ENCODE data around the gene ENO2. TPM values are rescaled to one million over a fixed set of nuclear protein-coding genes. Genes with fewer than 3 reads are reported as not detected.
"Not testable (repeated sequence)": the region's sequence is repeated elsewhere in the genome, so short reads cannot be mapped to it uniquely, and the experiment has no call there.

The ENO2 gene
- total RNA-seq, 2 experiments from 2014 or later = 156 to 160 TPM

GRCh38 chr12:6904280-6905276, 9.8 kb upstream of the ENO2 start, which contains the start of gene LRRC23:
Gene LRRC23, plus strand, starts transcription at chr12:6904822. Its CDS starts 812 bp downstream, at chr12:6905634.
- H3K27me3 Mint-ChIP-seq = no peaks in the 10 kb centered on the region
- ChIA-PET POLR2A (no interaction called here), CTCF (interaction anchor here (1.1 to 5.6 kb wide), 5 partner anchors 13 to 35 kb away, joined by 5 to 31 read pairs (median 11); partner anchors contain the start of gene SPSB2)
- no peak within 1 kb of the TSS for H3K4me3 Mint-ChIP-seq
- no peaks in the 10 kb centered on the region for H3K36me3 Mint-ChIP-seq (ENCODE audit: low read depth)
- H3K27ac Mint-ChIP-seq = no peak within 1 kb of the TSS
- no peaks in the 10 kb centered on the region for H3K9me3 Mint-ChIP-seq
- peak; percentile 99 for DNase-seq
- H3K4me1 Mint-ChIP-seq = peaks cover 11% of the 10 kb centered on the region

- no peaks in the 10 kb centered on the region for H3K36me3 Mint-ChIP-seq (ENCODE audit: low read depth)
- POLR2A ChIA-PET = no interaction called here
Observed at GRCh38 chr12:6905414-6906040, 8.9 kb upstream of the ENO2 start.

GRCh38 chr12:6908141-6908540, 6.2 kb upstream of the ENO2 start:
- not testable (repeated sequence) for DNase-seq; H3K27me3 Mint-ChIP-seq; H3K36me3 Mint-ChIP-seq (ENCODE audit: low read depth); H3K27ac Mint-ChIP-seq; H3K9me3 Mint-ChIP-seq; H3K4me3 Mint-ChIP-seq; H3K4me1 Mint-ChIP-seq
- POLR2A ChIA-PET = interaction anchor here (1.1 kb wide), 2 partner anchors 9 to 16 kb away, joined by 3 to 4 read pairs; no protein-coding TSS in a partner anchor
- CTCF ChIA-PET = interaction anchor here (0.6 to 5.6 kb wide), 10 partner anchors 8 to 205 kb away, joined by 3 to 31 read pairs (median 6); partner anchors contain the start of genes PTMS and SPSB2

More at GRCh38 chr12:6905414-6906040, 8.9 kb upstream of the ENO2 start:
- Mint-ChIP-seq H3K9me3 (no peaks in the 10 kb centered on the region), H3K4me1 (peaks cover 4% of the 10 kb centered on the region), H3K27ac (no peak overlapping the region), H3K27me3 (no peaks in the 10 kb centered on the region), H3K4me3 (no peak overlapping the region)
- CTCF ChIA-PET = interaction anchor here (1.1 to 5.6 kb wide), 7 partner anchors 9 to 36 kb away, joined by 3 to 31 read pairs (median 6); partner anchors contain the start of genes ENO2 and SPSB2
- no peak for DNase-seq

- no peaks in the 10 kb centered on the region for H3K36me3 Mint-ChIP-seq (ENCODE audit: low read depth)
- no peaks in the 10 kb centered on the region for H3K9me3 Mint-ChIP-seq
- peaks cover 15% of the 10 kb centered on the region for H3K4me1 Mint-ChIP-seq
- ChIA-PET POLR2A (no interaction called here), CTCF (interaction anchor here (1.5 to 5.6 kb wide), 4 partner anchors 14 to 37 kb away, joined by 3 to 31 read pairs (median 6); partner anchors contain the start of genes C12orf57, RNU7-1 and SPSB2)
- no peak overlapping the region for H3K27ac Mint-ChIP-seq
- H3K4me3 Mint-ChIP-seq = no peak overlapping the region
- H3K27me3 Mint-ChIP-seq = no peaks in the 10 kb centered on the region
- no peak for DNase-seq
Observed at GRCh38 chr12:6909421-6910145, 4.8 kb upstream of the ENO2 start.

- Mint-ChIP-seq H3K4me1 (peaks cover 39% of the 10 kb centered on the region), H3K27me3 (no peaks in the 10 kb centered on the region), H3K9me3 (no peaks in the 10 kb centered on the region), H3K27ac (peak overlapping the region; percentile 82), H3K4me3 (peak overlapping the region; percentile 84), H3K36me3 (ENCODE audit: low read depth) (peaks cover 13% of the 10 kb centered on the region)
- DNase-seq = no peak
- POLR2A ChIA-PET = no interaction called here
- CTCF ChIA-PET = interaction anchor here (0.5 to 6.3 kb wide), 11 partner anchors 9 to 197 kb away, joined by 3 to 39 read pairs (median 4); partner anchors contain the start of genes ATN1 and SPSB2
Observed at GRCh38 chr12:6912164-6912935, 2.0 kb upstream of the ENO2 start.

GRCh38 chr12:6914947-6915788, 788 bp downstream of the ENO2 start:
- Mint-ChIP-seq H3K4me3 (peak overlapping the region; percentile 84), H3K27ac (peak overlapping the region; percentile 91), H3K27me3 (no peaks in the 10 kb centered on the region), H3K9me3 (no peaks in the 10 kb centered on the region), H3K36me3 (ENCODE audit: low read depth) (peaks cover 31% of the 10 kb centered on the region), H3K4me1 (peaks cover 49% of the 10 kb centered on the region)
- no peak for DNase-seq
- CTCF ChIA-PET = interaction anchor here (0.6 to 6.3 kb wide), 8 partner anchors 9 to 570 kb away, joined by 3 to 39 read pairs (median 4); partner anchors contain the start of gene ATN1
- POLR2A ChIA-PET = no interaction called here

GRCh38 chr12:6915789-6916285, 1.5 kb downstream of the ENO2 start:
- Mint-ChIP-seq H3K9me3 (no peaks in the 10 kb centered on the region), H3K27ac (peak overlapping the region; percentile 85), H3K4me3 (peak overlapping the region; percentile 84), H3K4me1 (peaks cover 49% of the 10 kb centered on the region), H3K36me3 (ENCODE audit: low read depth) (peaks cover 31% of the 10 kb centered on the region), H3K27me3 (no peaks in the 10 kb centered on the region)
- POLR2A ChIA-PET = no interaction called here
- CTCF ChIA-PET = interaction anchor here (1.3 to 6.3 kb wide), 7 partner anchors 8 to 47 kb away, joined by 3 to 39 read pairs (median 6); partner anchors contain the start of genes ATN1 and LRRC23
- no peak for DNase-seq

GRCh38 chr12:6916426-6917200, 2.2 kb downstream of the ENO2 start:
- no peaks in the 10 kb centered on the region for H3K9me3 Mint-ChIP-seq
- peaks cover 34% of the 10 kb centered on the region for H3K36me3 Mint-ChIP-seq (ENCODE audit: low read depth)
- H3K4me1 Mint-ChIP-seq = peaks cover 49% of the 10 kb centered on the region
- ChIA-PET CTCF (interaction anchor here (0.8 to 6.3 kb wide), 9 partner anchors 9 to 44 kb away, joined by 3 to 39 read pairs (median 5); partner anchors contain the start of genes ATN1, C12orf57, LRRC23 and RNU7-1), POLR2A (interaction anchor here (1.3 kb wide), 1 partner anchor 9 kb away, joined by 4 read pairs; no protein-coding TSS in a partner anchor)
- H3K4me3 Mint-ChIP-seq = peak overlapping the region; percentile 84
- H3K27me3 Mint-ChIP-seq = no peaks in the 10 kb centered on the region
- H3K27ac Mint-ChIP-seq = peak overlapping the region; percentile 73
- DNase-seq = no peak

- peaks cover 53% of the 10 kb centered on the region for H3K4me1 Mint-ChIP-seq
- POLR2A ChIA-PET = interaction anchor here (1.3 kb wide), 1 partner anchor 10 kb away, joined by 4 read pairs; no protein-coding TSS in a partner anchor
- H3K9me3 Mint-ChIP-seq = no peaks in the 10 kb centered on the region
- CTCF ChIA-PET = interaction anchor here (0.8 to 6.3 kb wide), 8 partner anchors 8 to 45 kb away, joined by 3 to 39 read pairs (median 5); partner anchors contain the start of genes ATN1, C12orf57, LRRC23 and RNU7-1
- peaks cover 42% of the 10 kb centered on the region for H3K36me3 Mint-ChIP-seq (ENCODE audit: low read depth)
- no peaks in the 10 kb centered on the region for H3K27me3 Mint-ChIP-seq
- no peak for DNase-seq
- no peak overlapping the region for H3K27ac Mint-ChIP-seq
- no peak overlapping the region for H3K4me3 Mint-ChIP-seq
Observed at GRCh38 chr12:6917491-6918231, 3.3 kb downstream of the ENO2 start.

Measured in activated CD4-positive, alpha-beta T cell treated with anti-CD3 and anti-CD28 coated beads, Interleukin-2, amount 10 ng/mL, durations not matched to agents 7 days and 5 days (primary cell).